Activated naive CD8-positive, alpha-beta T cell treated with anti-CD3 and anti-CD28 coated beads, Interleukin-2, amount 10 ng/mL, durations not matched to agents 7 days and 5 days (primary cell): Measurements from ENCODE around the gene LHFPL2. TPM values are rescaled to one million over a fixed set of nuclear protein-coding genes. Genes with fewer than 3 reads are reported as not detected.
A peak's percentile ranks its signal among the peaks of the same experiment; 100 is the strongest.

Source experiments
- ATAC-seq: fragments of 150-1000 bp; cut with Tn5 transposase; one replicate; pipeline ENCODE4 v1.10.0; 2021; ENCODE audit warnings: low read depth, moderate library complexity
- POLR2A ChIA-PET: fragments of 350-600 bp; sonication (Branson Sonifier 250); formaldehyde crosslinking; loops from one replicate; lab custom pipeline; 2021; ENCODE audit warnings: antibody characterized with exemption; lab: Charles Lee
- DNase-seq: peaks from one replicate; pipeline ENCODE4 v3.0.0; 2021
- H3K27ac Mint-ChIP-seq: one replicate; pipeline ENCODE4 v1.8.0; 2022; ENCODE audit warnings: mild to moderate bottlenecking, mixed read lengths
- H3K27me3 Mint-ChIP-seq: one replicate; pipeline ENCODE4 v1.8.0; 2022; ENCODE audit warnings: mild to moderate bottlenecking, moderate library complexity, mixed read lengths
- H3K36me3 Mint-ChIP-seq: one replicate; pipeline ENCODE4 v1.8.0; 2021; ENCODE audit warnings: mild to moderate bottlenecking, mixed read lengths
- H3K4me1 Mint-ChIP-seq: one replicate; pipeline ENCODE4 v1.8.0; 2021; ENCODE audit warnings: mixed read lengths
- H3K4me3 Mint-ChIP-seq: one replicate; pipeline ENCODE4 v1.8.0; 2022; ENCODE audit warnings: mild to moderate bottlenecking, moderate library complexity, mixed read lengths
- H3K9me3 Mint-ChIP-seq: one replicate; pipeline ENCODE4 v1.8.0; 2021; ENCODE audit warnings: mixed read lengths
- total RNA-seq, 2 experiments: library from RNA; stranded (reverse); gene quantifications; one replicate each; pipeline ENCODE4 v1.2.3, GENCODE V29; 2021

LHFPL2 gene
- total RNA-seq, 2 experiments from 2014 or later, result 2.4 to 2.8 TPM

DNA sequence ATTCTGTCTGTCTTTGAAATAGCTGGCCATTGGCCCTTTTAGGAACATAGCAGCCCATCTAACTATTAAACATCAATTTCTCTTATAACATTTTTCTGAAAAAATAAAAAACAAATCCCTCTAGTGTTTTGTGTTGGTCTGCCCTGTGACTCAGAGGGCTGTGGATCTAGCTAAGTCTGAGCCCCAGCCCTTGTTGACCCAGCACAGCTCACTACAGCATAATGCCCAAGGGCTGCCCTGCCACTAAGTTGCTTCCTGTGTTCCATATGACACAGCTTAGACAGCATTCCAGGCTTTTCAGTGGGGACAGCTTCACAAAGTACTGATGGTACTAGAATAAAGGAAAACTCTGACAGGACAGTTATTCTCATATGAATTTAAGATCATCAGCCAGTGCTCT is 152.2 kb downstream of the LHFPL2 start:
- Mint-ChIP-seq H3K27ac (no peak overlapping the region), H3K36me3 (no peaks in the 10 kb centered on the region), H3K27me3 (peaks cover 33% of the 10 kb centered on the region), H3K9me3 (no peaks in the 10 kb centered on the region), H3K4me3 (no peak overlapping the region), H3K4me1 (no peaks in the 10 kb centered on the region)
- no peak for ATAC-seq
- no peak for DNase-seq
- POLR2A ChIA-PET, result no interaction called here

DNA sequence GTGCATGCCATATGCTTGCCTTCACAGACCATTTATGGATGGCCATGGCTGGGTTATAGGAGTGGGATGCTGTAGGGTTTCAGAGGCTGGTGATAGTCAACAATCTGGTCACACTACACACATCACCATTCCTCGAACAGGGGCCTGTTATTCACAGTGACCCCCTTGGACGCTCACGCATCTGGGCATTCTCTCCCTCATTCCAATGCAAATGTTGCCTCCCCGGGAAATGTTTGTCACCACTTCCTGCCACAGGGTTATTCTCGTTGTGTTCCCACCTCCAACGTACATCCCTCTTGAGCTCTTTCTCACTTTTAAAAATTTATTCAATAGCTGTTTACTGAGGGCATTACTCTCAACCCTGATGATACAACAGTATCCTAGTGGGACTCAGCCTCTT is 152.8 kb downstream of the LHFPL2 start:
- Mint-ChIP-seq H3K36me3 (no peaks in the 10 kb centered on the region), H3K4me3 (no peak overlapping the region), H3K27me3 (peaks cover 27% of the 10 kb centered on the region), H3K4me1 (no peaks in the 10 kb centered on the region), H3K27ac (no peak overlapping the region), H3K9me3 (no peaks in the 10 kb centered on the region)
- POLR2A ChIA-PET, result no interaction called here
- DNase-seq, result no peak
- no peak for ATAC-seq

DNA sequence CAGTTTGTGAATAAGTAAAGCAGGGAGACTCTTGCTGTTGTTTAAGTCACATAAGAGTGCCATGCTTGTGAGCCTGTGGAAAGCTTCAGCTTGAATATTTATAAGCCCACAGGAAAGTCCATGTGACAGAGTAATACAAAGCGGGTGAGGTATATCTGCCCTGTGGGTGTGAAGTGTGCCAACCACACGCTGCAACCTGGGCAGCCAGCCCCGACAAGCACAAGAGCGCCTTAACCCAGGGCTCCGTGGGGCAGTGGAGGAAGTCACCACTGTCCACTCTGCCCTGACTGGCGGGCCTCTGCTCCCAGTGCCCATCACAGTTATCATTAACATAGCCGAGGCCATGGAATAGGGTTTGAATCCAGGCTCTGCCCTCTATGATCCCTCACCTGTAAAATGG is 155.9 kb downstream of the LHFPL2 start:
- DNase-seq (no peak), ATAC-seq (no peak)
- Mint-ChIP-seq H3K27me3 (peaks cover 4% of the 10 kb centered on the region), H3K9me3 (no peaks in the 10 kb centered on the region), H3K4me1 (peaks cover 2% of the 10 kb centered on the region), H3K4me3 (no peak overlapping the region), H3K36me3 (no peaks in the 10 kb centered on the region), H3K27ac (no peak overlapping the region)
- POLR2A ChIA-PET, result no interaction called here

DNA sequence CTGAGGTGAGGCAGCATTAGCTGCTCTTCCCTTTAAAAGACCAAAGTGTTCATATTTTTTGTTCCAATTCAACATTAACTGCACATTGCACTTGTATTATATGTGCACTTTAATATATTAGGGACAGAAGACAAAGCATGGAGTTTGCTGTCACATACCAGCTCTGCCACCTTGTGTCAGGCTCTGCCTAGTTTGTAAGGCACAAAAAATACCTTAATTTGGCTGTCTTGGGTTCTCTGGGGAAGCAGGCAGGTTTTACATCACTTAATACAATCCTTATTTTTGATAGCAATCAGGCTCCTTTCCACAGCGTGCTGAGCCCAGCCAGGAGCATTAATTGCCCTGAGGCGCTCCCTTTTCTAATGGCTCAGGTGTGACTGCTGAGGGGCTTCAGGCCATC is 156.3 kb downstream of the LHFPL2 start:
- Mint-ChIP-seq H3K36me3 (no peaks in the 10 kb centered on the region), H3K9me3 (no peaks in the 10 kb centered on the region), H3K4me3 (no peak overlapping the region), H3K27me3 (peaks cover 3% of the 10 kb centered on the region), H3K27ac (no peak overlapping the region), H3K4me1 (peaks cover 3% of the 10 kb centered on the region)
- DNase-seq, result no peak
- POLR2A ChIA-PET, result no interaction called here
- no peak for ATAC-seq

DNA sequence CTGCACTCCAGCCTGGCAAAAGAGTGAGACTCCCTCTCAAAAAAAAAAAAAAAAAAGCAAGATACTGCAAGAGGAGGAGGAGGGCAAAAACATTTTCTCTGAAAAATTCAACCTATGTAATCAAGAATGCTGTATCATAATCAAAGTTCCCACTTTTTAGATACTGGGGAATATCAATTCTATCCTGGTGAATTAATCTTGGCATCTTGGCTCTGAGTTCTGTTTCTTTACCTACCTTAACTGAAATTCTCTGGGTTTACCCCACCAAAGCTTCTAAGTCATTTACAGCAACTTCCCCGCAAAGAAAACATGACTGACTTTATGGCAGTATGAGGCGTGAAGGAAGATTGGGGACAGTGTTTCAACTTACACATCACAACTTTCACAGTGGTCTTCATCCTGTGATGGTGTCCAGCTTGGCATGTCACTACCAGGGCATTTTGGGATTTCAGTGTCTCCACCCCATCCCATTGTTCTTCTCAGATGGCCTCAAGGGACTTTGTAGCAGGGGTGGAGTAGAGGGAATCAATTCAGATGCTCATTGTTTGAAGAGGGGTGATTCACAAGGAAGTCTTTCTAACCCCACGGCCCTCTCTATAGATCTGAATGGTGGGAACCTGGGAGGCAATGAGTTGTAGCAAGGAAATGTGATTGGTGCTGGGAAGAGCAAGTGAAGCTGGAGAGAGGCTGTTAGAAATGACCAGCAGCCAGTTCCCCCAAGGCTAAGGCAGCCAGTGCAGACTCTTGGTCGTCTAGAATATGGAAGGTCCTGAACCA is 157.7 kb downstream of the LHFPL2 start:
- Mint-ChIP-seq H3K4me1 (peaks cover 3% of the 10 kb centered on the region), H3K36me3 (no peaks in the 10 kb centered on the region), H3K27me3 (no peaks in the 10 kb centered on the region), H3K27ac (no peak overlapping the region), H3K9me3 (no peaks in the 10 kb centered on the region), H3K4me3 (no peak overlapping the region)
- ATAC-seq (no peak), DNase-seq (no peak)
- POLR2A ChIA-PET, result no interaction called here

DNA sequence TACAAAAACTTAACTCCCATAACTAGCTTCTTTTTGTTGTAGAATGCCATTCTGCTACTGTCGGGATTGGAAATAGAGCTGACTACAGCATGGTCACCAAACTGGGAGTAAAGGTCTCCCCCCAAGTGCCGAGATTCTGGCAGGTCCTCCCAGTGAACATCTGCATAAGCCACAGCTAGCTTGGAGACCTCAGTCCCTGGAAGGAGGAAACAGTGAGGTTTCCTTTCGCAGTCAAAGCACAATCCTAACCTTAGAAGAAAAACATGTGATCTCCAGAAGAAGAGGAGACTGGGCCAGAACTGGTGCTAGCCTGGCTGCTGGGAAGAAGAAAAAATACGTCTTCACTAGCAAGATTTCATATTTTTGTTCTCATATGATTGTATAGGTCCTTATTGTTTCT is 160.7 kb downstream of the LHFPL2 start:
- Mint-ChIP-seq H3K36me3 (no peaks in the 10 kb centered on the region), H3K27me3 (no peaks in the 10 kb centered on the region), H3K27ac (no peak overlapping the region), H3K4me1 (peaks cover 17% of the 10 kb centered on the region), H3K4me3 (no peak overlapping the region), H3K9me3 (no peaks in the 10 kb centered on the region)
- no peak for DNase-seq
- POLR2A ChIA-PET, result no interaction called here
- no peak for ATAC-seq

DNA sequence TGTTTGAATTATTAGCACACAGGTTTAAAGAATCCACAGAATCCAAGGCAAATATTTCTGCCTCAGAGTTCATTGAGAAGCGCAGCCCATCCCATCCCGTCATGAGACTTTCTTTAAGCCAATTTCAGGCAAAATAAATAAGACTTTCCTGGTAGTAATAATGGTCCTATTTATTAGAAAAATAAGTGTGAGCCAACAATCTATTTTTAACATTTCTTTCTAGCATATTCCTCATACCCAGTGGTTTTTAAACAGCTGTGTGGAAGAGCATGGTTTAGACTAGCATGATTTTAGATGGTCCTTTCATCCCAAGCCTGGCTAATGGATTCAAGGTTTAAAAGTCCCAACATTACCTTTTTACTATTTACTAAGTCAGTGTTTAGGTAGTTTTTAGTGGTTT is 162.4 kb downstream of the LHFPL2 start:
- peaks cover 17% of the 10 kb centered on the region for H3K4me1 Mint-ChIP-seq
- POLR2A ChIA-PET, result no interaction called here
- H3K27me3 Mint-ChIP-seq, result no peaks in the 10 kb centered on the region
- no peak overlapping the region for H3K27ac Mint-ChIP-seq
- no peak overlapping the region for H3K4me3 Mint-ChIP-seq
- no peaks in the 10 kb centered on the region for H3K36me3 Mint-ChIP-seq
- no peaks in the 10 kb centered on the region for H3K9me3 Mint-ChIP-seq
- no peak for ATAC-seq
- no peak for DNase-seq

DNA sequence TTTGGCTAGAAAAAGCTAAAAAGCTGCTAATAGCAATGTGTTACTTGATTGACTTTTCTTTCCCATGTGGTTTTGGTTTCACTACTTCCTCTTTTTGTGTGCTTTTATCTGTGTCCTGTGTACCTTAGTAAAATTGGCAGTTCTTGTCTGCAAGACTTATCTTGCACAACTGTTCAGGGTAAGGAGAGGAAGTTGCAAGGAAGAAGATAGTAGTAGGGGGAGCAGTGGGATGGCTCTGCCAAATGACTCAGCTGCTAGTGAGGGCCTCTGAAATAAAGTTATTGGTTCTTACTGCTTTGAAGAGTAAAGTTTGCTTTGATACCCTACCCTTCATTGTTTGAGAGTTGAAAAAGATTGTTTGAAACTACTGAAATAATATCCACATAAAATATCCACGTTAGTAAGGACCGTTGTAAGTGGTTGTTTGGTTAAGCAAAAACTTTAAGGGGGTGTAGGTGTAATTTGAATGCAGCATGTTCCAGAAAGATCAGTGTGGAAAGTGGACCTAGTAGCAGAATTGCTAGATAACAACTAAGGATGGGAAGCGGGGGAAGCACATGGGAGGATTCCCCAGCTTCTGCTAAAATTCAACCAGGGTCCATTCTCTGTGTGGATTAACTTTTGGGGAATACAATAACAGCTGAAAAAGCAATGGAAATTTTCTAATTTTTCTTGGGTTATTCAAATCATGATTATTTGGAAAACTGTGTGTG is 164.6 kb downstream of the LHFPL2 start:
- Mint-ChIP-seq H3K27ac (peak overlapping the region; percentile 6), H3K4me1 (peaks cover 17% of the 10 kb centered on the region), H3K36me3 (no peaks in the 10 kb centered on the region), H3K27me3 (no peaks in the 10 kb centered on the region), H3K4me3 (peak overlapping the region; percentile 27), H3K9me3 (no peaks in the 10 kb centered on the region)
- DNase-seq (no peak), ATAC-seq (peak; percentile 74)
- POLR2A ChIA-PET, result no interaction called here

DNA sequence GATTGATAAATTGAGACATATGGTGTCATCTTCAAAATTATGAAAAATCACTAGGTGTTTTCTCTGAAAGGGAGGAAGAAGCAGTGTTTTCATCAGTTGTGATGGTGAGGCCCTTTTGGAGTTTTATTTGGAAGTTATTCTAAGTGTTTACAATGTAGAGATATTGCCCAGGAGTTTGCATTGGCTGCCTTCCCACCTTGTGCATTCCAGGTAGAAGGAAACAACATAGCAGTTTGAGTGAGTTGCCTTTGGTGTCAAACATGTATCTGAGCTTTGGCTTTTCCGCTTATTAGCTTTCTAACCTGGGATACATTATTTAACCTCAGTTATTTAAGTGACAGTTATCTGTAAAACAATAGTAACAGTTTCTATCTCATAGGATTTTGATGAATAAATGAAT is 165.6 kb downstream of the LHFPL2 start:
- H3K36me3 Mint-ChIP-seq, result no peaks in the 10 kb centered on the region
- ATAC-seq (no peak), DNase-seq (no peak)
- H3K27me3 Mint-ChIP-seq, result no peaks in the 10 kb centered on the region
- H3K4me3 Mint-ChIP-seq, result no peak overlapping the region
- H3K9me3 Mint-ChIP-seq, result no peaks in the 10 kb centered on the region
- POLR2A ChIA-PET, result no interaction called here
- H3K27ac Mint-ChIP-seq, result no peak overlapping the region
- H3K4me1 Mint-ChIP-seq, result peaks cover 17% of the 10 kb centered on the region

DNA sequence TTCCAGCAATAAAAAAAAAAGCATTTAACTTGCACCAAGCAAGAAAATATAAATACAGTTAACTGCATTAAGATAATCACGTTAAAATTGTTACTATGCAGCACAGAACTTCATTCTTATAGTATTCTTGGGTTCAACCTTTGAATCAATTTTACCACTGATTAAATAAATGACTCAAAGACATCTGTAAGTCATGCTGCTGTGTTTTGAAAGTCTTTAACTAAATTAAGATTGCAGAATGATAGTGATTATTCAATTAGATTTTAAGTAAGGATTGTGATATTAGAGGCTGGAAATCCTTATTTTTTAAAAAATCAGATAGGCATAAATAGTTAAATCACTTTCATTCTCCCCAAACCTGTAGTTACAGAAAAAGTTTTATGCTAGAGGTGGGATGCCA is 171.8 kb downstream of the LHFPL2 start:
- DNase-seq (no peak), ATAC-seq (no peak)
- no peak overlapping the region for H3K4me3 Mint-ChIP-seq
- no peak overlapping the region for H3K27ac Mint-ChIP-seq
- no peaks in the 10 kb centered on the region for H3K9me3 Mint-ChIP-seq
- no peaks in the 10 kb centered on the region for H3K4me1 Mint-ChIP-seq
- H3K36me3 Mint-ChIP-seq, result no peaks in the 10 kb centered on the region
- POLR2A ChIA-PET, result no interaction called here
- H3K27me3 Mint-ChIP-seq, result no peaks in the 10 kb centered on the region

DNA sequence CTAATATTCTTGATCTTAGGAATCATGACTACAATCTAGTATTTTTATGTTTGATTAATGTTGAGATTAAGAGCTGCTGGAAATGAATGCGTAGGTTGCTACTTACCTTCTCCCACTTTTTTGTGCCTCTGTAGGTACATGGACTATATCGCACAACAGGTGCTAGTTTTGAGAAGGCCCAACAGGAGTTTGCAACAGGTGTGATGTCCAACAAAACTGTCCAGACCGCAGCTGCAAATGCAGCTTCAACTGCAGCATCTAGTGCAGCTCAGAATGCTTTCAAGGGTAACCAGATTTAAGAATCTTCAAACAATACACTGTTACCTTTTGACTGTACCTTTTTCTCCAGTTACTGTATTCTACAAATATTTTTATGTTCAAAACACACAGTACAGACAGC is 173.2 kb downstream of the LHFPL2 start:
- Mint-ChIP-seq H3K4me1 (no peaks in the 10 kb centered on the region), H3K27me3 (no peaks in the 10 kb centered on the region), H3K27ac (no peak overlapping the region), H3K4me3 (no peak overlapping the region), H3K9me3 (no peaks in the 10 kb centered on the region), H3K36me3 (no peaks in the 10 kb centered on the region)
- POLR2A ChIA-PET, result no interaction called here
- no peak for DNase-seq
- no peak for ATAC-seq

DNA sequence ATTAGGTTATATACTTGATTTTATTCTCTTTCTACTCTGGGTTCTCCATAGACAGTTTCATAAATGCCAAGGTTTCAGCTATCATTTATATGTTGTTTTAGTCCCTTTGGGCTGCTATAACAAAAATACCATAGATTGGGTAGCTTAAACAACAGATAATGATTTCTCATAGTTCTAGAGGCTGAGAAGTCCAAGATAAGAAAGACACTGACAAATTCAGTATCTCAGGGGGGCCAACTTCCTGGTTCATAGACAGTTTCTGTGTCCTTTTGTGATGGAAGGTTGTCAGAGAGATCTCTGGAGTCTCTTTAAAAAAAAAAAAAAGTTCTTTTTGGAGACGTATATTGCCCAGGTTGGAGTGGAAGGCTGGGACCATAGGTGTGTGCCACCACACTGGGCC is 174.8 kb downstream of the LHFPL2 start:
- no peaks in the 10 kb centered on the region for H3K9me3 Mint-ChIP-seq
- no peaks in the 10 kb centered on the region for H3K4me1 Mint-ChIP-seq
- DNase-seq, result no peak
- no peaks in the 10 kb centered on the region for H3K36me3 Mint-ChIP-seq
- no peak overlapping the region for H3K27ac Mint-ChIP-seq
- no peaks in the 10 kb centered on the region for H3K27me3 Mint-ChIP-seq
- ATAC-seq, result no peak
- POLR2A ChIA-PET, result no interaction called here
- H3K4me3 Mint-ChIP-seq, result no peak overlapping the region

DNA sequence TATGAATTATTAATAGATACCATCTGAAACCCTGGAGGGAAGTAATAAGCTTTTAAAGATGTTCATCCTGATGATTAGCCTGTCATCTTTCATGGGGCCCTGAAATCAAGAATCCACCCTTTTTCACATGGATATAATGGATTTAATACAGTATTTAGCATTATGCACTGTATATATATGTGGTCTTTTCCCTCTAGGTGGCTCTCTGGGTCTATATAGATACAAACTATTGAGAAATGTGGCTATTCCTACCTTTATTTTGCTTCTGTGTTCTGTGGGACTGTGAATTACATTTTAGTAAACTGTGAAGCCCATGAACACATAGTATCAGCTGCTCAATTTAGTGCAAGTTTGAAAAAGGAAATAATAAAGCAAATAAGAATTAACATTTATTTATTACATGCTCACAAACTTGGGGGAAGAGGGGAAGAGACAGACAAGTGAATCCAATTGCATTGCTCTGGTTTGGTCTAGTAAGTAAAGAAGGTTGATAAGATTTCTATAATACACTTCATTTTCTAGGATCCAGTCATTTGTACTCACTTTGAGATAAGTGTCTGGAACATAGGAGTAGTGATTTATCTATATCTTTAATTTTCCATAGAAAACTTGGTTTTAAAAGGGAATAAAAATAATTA is 176.0 kb downstream of the LHFPL2 start:
- ATAC-seq, result no peak
- H3K9me3 Mint-ChIP-seq, result no peaks in the 10 kb centered on the region
- no peak overlapping the region for H3K27ac Mint-ChIP-seq
- no peak overlapping the region for H3K4me3 Mint-ChIP-seq
- peaks cover 1% of the 10 kb centered on the region for H3K4me1 Mint-ChIP-seq
- H3K27me3 Mint-ChIP-seq, result no peaks in the 10 kb centered on the region
- DNase-seq, result no peak
- H3K36me3 Mint-ChIP-seq, result no peaks in the 10 kb centered on the region
- POLR2A ChIA-PET, result no interaction called here

DNA sequence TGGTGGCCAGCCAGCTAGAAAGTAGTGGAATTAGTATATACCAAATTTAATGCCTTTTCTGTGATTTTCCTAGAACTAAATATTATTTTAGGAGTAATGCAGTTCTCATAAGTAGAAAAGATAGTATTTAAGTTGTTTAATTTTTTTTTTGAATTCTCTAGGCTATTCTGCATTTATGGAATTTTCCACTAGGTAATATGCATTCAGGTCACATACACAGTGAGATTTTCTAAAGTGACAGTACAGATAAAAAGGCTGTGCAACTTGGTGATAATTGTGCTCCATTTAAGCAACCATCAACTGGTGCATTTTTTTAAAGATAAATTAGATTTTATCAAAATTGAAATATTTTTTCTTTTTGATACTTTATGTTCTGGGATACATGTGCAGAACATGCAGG is 176.7 kb downstream of the LHFPL2 start:
- Mint-ChIP-seq H3K4me1 (peaks cover 1% of the 10 kb centered on the region), H3K36me3 (no peaks in the 10 kb centered on the region), H3K9me3 (no peaks in the 10 kb centered on the region), H3K27ac (no peak overlapping the region), H3K27me3 (no peaks in the 10 kb centered on the region), H3K4me3 (no peak overlapping the region)
- POLR2A ChIA-PET, result no interaction called here
- no peak for DNase-seq
- ATAC-seq, result no peak
